ENCODE measurements around the gene CLN6.
"Not testable (repeated sequence)": the region's sequence is repeated elsewhere in the genome, so short reads cannot be mapped to it uniquely, and the experiment has no call there.

Gene CLN6

DNA sequence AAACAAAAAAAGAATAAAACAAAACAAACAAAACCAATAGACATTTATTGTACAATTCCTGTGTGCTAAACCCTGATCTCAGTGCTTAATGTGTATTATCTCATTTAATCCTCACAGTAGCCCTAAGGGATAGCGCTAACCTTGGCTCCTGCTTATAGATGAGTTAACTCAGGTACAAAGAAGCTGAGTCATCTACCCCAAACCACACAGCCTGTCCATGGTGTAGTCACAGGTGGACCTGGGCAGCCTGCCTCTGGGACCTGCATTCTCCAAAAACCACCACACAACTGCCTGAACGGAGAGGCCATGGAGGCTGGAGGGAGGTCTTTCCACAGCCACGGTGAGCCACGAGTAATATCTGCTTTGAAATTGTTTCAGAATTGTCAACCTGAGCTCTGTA is 5.5 kb upstream of the CLN6 start:
- TF ChIP-seq, protein P1, sequence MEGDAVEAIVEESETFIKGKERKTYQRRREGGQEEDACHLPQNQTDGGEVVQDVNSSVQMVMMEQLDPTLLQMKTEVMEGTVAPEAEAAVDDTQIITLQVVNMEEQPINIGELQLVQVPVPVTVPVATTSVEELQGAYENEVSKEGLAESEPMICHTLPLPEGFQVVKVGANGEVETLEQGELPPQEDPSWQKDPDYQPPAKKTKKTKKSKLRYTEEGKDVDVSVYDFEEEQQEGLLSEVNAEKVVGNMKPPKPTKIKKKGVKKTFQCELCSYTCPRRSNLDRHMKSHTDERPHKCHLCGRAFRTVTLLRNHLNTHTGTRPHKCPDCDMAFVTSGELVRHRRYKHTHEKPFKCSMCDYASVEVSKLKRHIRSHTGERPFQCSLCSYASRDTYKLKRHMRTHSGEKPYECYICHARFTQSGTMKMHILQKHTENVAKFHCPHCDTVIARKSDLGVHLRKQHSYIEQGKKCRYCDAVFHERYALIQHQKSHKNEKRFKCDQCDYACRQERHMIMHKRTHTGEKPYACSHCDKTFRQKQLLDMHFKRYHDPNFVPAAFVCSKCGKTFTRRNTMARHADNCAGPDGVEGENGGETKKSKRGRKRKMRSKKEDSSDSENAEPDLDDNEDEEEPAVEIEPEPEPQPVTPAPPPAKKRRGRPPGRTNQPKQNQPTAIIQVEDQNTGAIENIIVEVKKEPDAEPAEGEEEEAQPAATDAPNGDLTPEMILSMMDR (IDR thresholded peaks at IDR 0.05; ENCODE audit: borderline replicate concordance, insufficient read depth, low read depth, low read length), result no peak
- H3K4me3 ChIP-seq (ENCODE audit: low read depth, low read length), result no peak overlapping the region

DNA sequence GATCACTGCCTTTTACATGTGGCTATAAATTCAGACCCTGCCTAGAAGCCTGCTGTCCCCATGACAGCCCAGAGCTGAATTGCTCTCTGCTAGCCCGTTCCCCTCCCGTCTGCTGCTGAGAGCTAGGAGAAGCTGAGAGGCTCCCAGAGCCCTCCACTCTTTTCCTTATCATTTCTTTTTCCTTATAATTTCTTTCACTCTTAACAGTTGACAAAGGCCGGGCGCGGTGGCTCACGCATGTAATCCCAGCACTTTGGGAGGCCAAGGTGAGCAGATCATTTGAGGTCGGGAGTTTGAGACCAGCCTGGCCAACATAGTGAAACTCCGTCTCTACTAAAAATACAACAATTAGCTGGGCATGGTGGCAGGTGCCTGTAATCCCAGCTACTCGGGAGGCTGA is 5.0 kb upstream of the CLN6 start:
- not testable (repeated sequence) for H3K4me3 ChIP-seq (ENCODE audit: low read depth, low read length)

DNA sequence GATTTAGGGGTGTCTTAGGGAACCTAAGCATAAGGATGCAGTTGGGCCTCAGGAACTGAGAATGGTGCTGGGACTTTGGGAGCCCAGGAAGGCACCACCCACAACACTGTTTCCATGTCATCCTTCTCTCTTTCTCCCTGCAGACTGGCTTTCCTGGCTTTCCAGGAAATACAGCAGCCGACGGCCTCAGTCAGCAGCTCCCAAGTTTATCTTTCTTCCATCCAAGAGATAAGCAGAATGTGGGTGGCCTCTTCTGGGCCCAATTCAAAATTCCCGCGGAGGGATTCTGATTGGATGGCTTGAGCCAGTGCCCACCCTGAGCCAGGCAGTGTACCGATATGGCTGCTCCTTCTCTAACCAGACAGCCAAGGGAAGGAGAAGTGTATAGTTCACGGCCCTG is 4.5 kb upstream of the CLN6 start:
- TF ChIP-seq, protein P1 (IDR thresholded peaks at IDR 0.05; ENCODE audit: borderline replicate concordance, insufficient read depth, low read depth, low read length), result no peak
- H3K4me3 ChIP-seq (ENCODE audit: low read depth, low read length), result no peak overlapping the region

DNA sequence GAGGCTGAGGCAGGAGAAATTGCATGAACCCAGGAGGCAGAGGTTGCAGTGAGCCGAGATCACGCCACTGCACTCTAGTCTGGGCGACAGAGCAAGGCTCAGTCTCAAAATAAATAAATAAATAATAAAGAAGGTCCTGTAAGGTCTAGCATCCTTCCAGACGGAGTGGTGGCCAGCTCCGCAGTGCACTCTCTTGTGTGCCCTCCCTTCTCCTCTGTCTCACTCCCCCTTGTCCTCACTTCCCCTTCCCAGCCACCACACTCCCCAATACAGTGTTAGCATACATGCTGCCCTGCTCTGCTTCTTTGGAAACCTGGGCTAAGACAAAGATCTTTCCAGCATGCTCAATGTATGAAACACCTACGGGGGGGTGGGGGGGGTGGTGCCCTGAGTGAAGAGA is 3.4 kb upstream of the CLN6 start:
- TF ChIP-seq, protein P1 (IDR thresholded peaks at IDR 0.05; ENCODE audit: borderline replicate concordance, insufficient read depth, low read depth, low read length), result no peak
- H3K4me3 ChIP-seq (ENCODE audit: low read depth, low read length), result no peak overlapping the region

DNA sequence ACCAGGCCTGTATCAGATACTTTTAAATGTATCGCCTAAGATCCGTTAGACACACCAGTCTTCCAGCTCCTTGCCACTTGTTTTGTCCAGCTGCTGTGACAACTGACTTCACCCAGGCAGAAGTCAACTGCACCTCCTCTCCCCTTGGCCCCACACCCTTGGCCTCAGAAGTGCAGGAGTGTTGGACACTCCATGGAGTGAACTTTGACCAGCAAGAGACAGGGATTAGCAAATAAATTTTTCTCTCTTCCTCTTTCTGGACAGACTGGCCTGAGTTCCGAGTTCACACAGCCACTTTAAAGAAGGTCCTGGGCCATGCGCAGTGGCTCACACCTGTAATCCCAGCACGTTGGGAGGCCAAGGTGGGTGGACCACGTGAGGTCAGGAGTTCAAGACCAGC is 2.9 kb upstream of the CLN6 start:
- TF ChIP-seq, protein P1 (IDR thresholded peaks at IDR 0.05; ENCODE audit: borderline replicate concordance, insufficient read depth, low read depth, low read length), result no peak
- H3K4me3 ChIP-seq (ENCODE audit: low read depth, low read length), result no peak overlapping the region

DNA sequence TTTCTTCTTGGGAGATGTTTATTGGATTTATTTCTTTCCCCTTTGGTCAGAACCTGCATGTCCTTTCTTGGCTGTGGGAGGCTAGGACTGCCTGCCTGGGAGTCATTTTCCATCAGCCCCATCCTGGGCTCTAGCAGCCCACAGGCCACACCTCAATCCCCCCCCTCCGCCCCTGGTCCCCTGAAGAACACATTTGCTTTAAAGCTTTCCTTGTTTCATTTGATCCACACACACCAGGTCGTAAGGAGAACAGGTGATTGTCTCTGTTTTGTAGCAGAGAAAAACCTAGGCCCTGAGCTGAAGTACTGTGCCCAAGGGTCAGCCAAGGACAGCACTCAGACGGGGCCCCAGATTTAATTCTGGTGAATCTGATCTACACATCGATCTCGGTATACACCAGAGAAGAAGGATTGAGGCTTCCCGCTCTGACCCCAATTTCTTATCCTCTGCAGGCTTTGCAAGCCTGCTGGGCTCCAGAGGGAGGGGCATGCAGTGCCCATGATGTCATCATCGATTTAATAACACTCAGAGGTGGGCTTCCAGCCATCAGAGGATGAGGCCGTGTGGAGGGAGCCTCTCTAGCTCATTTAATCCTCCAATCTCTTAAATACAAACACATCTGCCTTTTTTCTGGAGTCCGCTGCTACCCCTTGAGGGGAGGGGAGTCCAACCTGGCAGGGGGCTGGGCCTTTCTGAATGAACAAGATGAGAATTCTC is 1.7 kb upstream of the CLN6 start:
- TF ChIP-seq, protein P1 (IDR thresholded peaks at IDR 0.05; ENCODE audit: borderline replicate concordance, insufficient read depth, low read depth, low read length), result no peak
- H3K4me3 ChIP-seq (ENCODE audit: low read depth, low read length), result no peak overlapping the region

DNA sequence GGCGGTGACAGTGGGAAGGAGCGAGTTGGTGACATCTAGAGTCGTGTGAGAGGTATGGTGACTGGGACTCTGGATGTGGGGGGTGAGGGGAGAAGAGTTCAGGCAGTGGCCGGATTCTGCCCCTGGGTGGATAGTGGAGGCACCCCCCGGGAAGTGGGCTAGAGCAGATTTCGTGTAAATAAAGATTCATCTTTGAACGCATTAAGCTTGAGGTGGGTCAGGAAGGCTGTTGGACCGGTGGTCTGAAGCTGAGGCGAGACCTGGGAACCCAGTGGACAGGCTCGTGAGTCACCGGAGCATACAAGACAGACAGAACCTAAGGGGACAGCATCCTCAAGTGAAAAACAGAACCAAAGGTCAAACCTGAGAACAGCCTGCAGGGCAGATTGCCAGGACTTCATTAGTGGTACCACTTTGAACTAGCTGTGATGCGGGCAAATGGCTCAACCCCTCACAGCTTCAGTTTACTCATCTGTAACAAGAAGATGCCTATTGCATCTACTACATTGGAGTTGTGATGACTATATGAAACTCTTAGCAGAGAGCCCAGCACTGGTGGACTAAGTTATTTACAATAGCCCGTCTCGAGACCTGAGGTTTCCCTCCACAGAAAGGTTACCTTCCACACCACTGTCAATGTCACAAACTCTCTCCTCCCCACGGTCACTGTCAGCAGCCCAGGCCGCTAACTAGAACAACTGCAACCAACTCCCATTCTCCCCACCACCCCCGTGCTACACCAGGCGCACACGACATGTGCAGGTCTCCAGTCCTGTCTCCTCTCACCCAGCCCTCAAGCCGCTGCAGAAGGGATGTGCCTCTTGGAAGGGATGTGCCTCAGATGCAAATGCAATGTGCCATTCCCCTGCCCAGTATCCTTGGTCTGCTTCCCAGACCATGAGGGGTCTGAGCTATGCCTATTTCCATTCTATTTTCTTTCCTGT is 901 bp upstream of the CLN6 start:
- TF ChIP-seq, protein P1 (IDR thresholded peaks at IDR 0.05; ENCODE audit: borderline replicate concordance, insufficient read depth, low read depth, low read length), result no peak
- peak overlapping the region; percentile 90 for H3K4me3 ChIP-seq (ENCODE audit: low read depth, low read length)
